Measurements from ENCODE around the gene RAPGEF2.

- TF ChIP-seq CTCF (IDR thresholded peaks at IDR 0.05) (no peak), EZH2 (IDR thresholded peaks at IDR 0.05; ENCODE audit: borderline replicate concordance, insufficient read depth, low read depth, low read length, poor library complexity, severe bottlenecking) (no peak)
Measured at GRCh38 chr4:159065513-159066240, 37.2 kb upstream of the RAPGEF2 start.

All from B cell (primary cell).